Esophagus squamous epithelium (tissue), 5 donors: ENCODE data around the gene GPRC5A. TPM values are rescaled to one million over a fixed set of nuclear protein-coding genes. Genes with fewer than 3 reads are reported as not detected.

Experiments
- DNase-seq: peaks from one replicate; lab custom pipeline; 2025; lab: John Stamatoyannopoulos, UW
- H3K27ac ChIP-seq, 4 donors: fragments of 200-600 bp; sonication (generic); one replicate each; pipeline ENCODE4 v1.5.1; 2016 to 2019; ENCODE audit warnings: mild to moderate bottlenecking in 1 of 4
- H3K27me3 ChIP-seq, 4 donors: fragments of 200-600 bp; sonication (generic); 1 replicate in 3 of 4; 2 replicates in 1 of 4; pipeline versions ENCODE4 v1.5.1 to v1.6.0; 2017 to 2021; ENCODE audit warnings: antibody characterized with exemption in 1 of 4
- H3K36me3 ChIP-seq, 3 donors: fragments of 200-600 bp; sonication (generic); one replicate each; pipeline ENCODE4 v1.5.1; 2016 to 2019
- H3K4me1 ChIP-seq, 3 donors: fragments of 200-600 bp; sonication (generic); one replicate each; pipeline ENCODE4 v1.5.1; 2017 to 2019
- H3K4me3 ChIP-seq, 4 donors: fragments of 200-600 bp; sonication (generic); 1 replicate in 3 of 4; 2 replicates in 1 of 4; pipeline ENCODE4 v1.5.1; 2016 to 2019; ENCODE audit warnings: mild to moderate bottlenecking in 2 of 4, moderate library complexity in 1 of 4
- H3K9me3 ChIP-seq, 3 donors: fragments of 200-600 bp; sonication (generic); one replicate each; pipeline ENCODE4 v1.5.1; 2016 to 2019
- CTCF ChIP-seq, 6 experiments: fragments of 450-650 bp in 4 of 6; fragments of 200-600 bp in 2 of 6; sonication (generic) in 2 of 6; IDR thresholded peaks; one replicate each; pipeline ENCODE4 v1.5.1; 2016 to 2019; ENCODE audit warnings: antibody characterized with exemption in 6 of 6, mild to moderate bottlenecking in 4 of 6, moderate library complexity in 4 of 6
- POLR2A ChIP-seq, 4 donors: fragments of 450-650 bp; IDR thresholded peaks; one replicate each; pipeline ENCODE4 v1.6.1; 2017; ENCODE audit warnings: antibody characterized with exemption in 4 of 4, mild to moderate bottlenecking in 4 of 4, moderate library complexity in 3 of 4
- WGBS, 2 donors: methylation state at CpG; one replicate each; pipeline ENCODE4 v1.1.5; 2018; 5-methylcytosine and 5-hydroxymethylcytosine counted together
- intact Hi-C: fragments of 100-400 bp; cut with DNase I; formaldehyde crosslinking; loops from one replicate; pipeline ENCODE4 v1.15.0; 2022
- total RNA-seq, 4 donors: library from RNA; depleted of rRNA; stranded (reverse); fragments of >200 nt; gene quantifications; one replicate each; pipeline ENCODE4 v1.1.0, GENCODE V29; 2016
- donor health status: DM: yes; HTN: yes; CAD: no.

GPRC5A gene
- total RNA-seq, 4 donors from 2014 or later = 3.9 to 18.5 (median 8.5) TPM

GRCh38 chr12:12901158-12901791 lies 9.9 kb downstream of the GPRC5A start:
- WGBS, 2 donors = 26 to 53% methylated on average over 7 to 10 of the region's 10 CpGs
- no peak for TF ChIP-seq POLR2A (IDR thresholded peaks at IDR 0.05)
- intact Hi-C loops = no loop called here
- H3K4me3 ChIP-seq = peak overlapping the region in 1 of 4 donors; percentile 14
- no peaks in the 10 kb centered on the region for H3K36me3 ChIP-seq
- DNase-seq = no peak
- H3K27me3 ChIP-seq = peaks cover 0 to 8% (median 0%) of the 10 kb centered on the region in 4 donors
- peaks cover 0 to 60% (median 41%) of the 10 kb centered on the region in 3 donors for H3K4me1 ChIP-seq
- H3K27ac ChIP-seq = peak overlapping the region; percentile 60 to 86 (median 68)
- no peaks in the 10 kb centered on the region for H3K9me3 ChIP-seq

GRCh38 chr12:12902036-12902435 lies 10.7 kb downstream of the GPRC5A start:
- TF ChIP-seq POLR2A (IDR thresholded peaks at IDR 0.05) (no peak), CTCF (IDR thresholded peaks at IDR 0.05) (no peak)
- no peak for DNase-seq
- H3K4me1 ChIP-seq = peaks cover 0 to 55% (median 40%) of the 10 kb centered on the region in 3 donors
- intact Hi-C loops = no loop called here
- no peaks in the 10 kb centered on the region for H3K9me3 ChIP-seq
- H3K27me3 ChIP-seq = peaks cover 0 to 8% (median 0%) of the 10 kb centered on the region in 4 donors
- H3K27ac ChIP-seq = peak overlapping the region; percentile 17 to 70 (median 68)
- H3K4me3 ChIP-seq = no peak overlapping the region
- H3K36me3 ChIP-seq = no peaks in the 10 kb centered on the region

- H3K4me1 ChIP-seq = peaks cover 0 to 55% (median 40%) of the 10 kb centered on the region in 3 donors
- TF ChIP-seq CTCF (IDR thresholded peaks at IDR 0.05) (no peak), POLR2A (IDR thresholded peaks at IDR 0.05) (no peak)
- no peaks in the 10 kb centered on the region for H3K9me3 ChIP-seq
- no peaks in the 10 kb centered on the region for H3K36me3 ChIP-seq
- WGBS, 2 donors = 55 to 69% methylated on average over 13 to 14 of the region's 14 CpGs
- DNase-seq = no peak
- no peak overlapping the region for H3K27ac ChIP-seq
- intact Hi-C loops = no loop called here
- H3K4me3 ChIP-seq = no peak overlapping the region
- peaks cover 0 to 8% (median 0%) of the 10 kb centered on the region in 4 donors for H3K27me3 ChIP-seq
Measured at GRCh38 chr12:12903642-12904609, 12.6 kb downstream of the GPRC5A start.

GRCh38 chr12:12907552-12907951 lies 16.2 kb downstream of the GPRC5A start:
- intact Hi-C loops = no loop called here
- TF ChIP-seq CTCF (IDR thresholded peaks at IDR 0.05) (no peak), POLR2A (IDR thresholded peaks at IDR 0.05) (no peak)
- Histone ChIP-seq H3K9me3 (no peaks in the 10 kb centered on the region), H3K4me1 (peaks cover 0 to 25% (median 13%) of the 10 kb centered on the region in 3 donors), H3K27ac (no peak overlapping the region), H3K27me3 (peaks cover 0 to 4% (median 0%) of the 10 kb centered on the region in 4 donors), H3K36me3 (peaks cover 0 to 4% (median 0%) of the 10 kb centered on the region in 3 donors), H3K4me3 (no peak overlapping the region)
- WGBS, 2 donors = 87 to 96% methylated on average over 4 to 5 of the region's 5 CpGs
- DNase-seq = no peak

- peaks cover 0 to 11% (median 0%) of the 10 kb centered on the region in 3 donors for H3K36me3 ChIP-seq
- WGBS, 2 donors = 78 to 94% methylated on average over 10 to 13 of the region's 14 CpGs
- H3K27ac ChIP-seq = no peak overlapping the region
- H3K9me3 ChIP-seq = no peaks in the 10 kb centered on the region
- no peak overlapping the region for H3K4me3 ChIP-seq
- peaks cover 0 to 18% (median 7%) of the 10 kb centered on the region in 3 donors for H3K4me1 ChIP-seq
- TF ChIP-seq POLR2A (IDR thresholded peaks at IDR 0.05) (no peak), CTCF (IDR thresholded peaks at IDR 0.05) (no peak)
- no peak for DNase-seq
- intact Hi-C loops = no loop called here
- H3K27me3 ChIP-seq = no peaks in the 10 kb centered on the region
Measured at GRCh38 chr12:12908252-12908651, 16.9 kb downstream of the GPRC5A start.
